HL-60 (cell line): ENCODE measurements around the gene MAGIX.

ENCODE experiments used
- CTCF ChIP-seq: IDR thresholded peaks from one replicate; pipeline ENCODE4 v1.5.1; 2011; ENCODE audit warnings: low read length, control low read depth, inconsistent platforms; ENCODE audit not compliant: insufficient read depth
- GABPA ChIP-seq: IDR thresholded peaks from 2 replicates; pipeline ENCODE4 v1.6.1; 2012; ENCODE audit warnings: low read depth
- POLR2AphosphoS5 ChIP-seq: IDR thresholded peaks from 2 replicates; pipeline ENCODE4 v1.6.1; 2012; ENCODE audit warnings: low read depth
- REST ChIP-seq: IDR thresholded peaks from 2 replicates; pipeline ENCODE4 v1.6.1; 2012; ENCODE audit warnings: low read depth; ENCODE audit not compliant: insufficient replicate concordance

- 0 out of 2 replicates have a peak, but pooled peaks have one; percentile 25 for TF ChIP-seq POLR2AphosphoS5
- peak; percentile 10 for TF ChIP-seq CTCF
- no peak for TF ChIP-seq REST
- no peak for TF ChIP-seq GABPA
Observed at GRCh38 chrX:49163555-49164419, 1.2 kb downstream of the MAGIX start.
